Stomach (tissue), 9 donors: ENCODE measurements around the gene PDE4D. TPM values are rescaled to one million over a fixed set of nuclear protein-coding genes. Genes with fewer than 3 reads are reported as not detected.
A peak's percentile ranks its signal among the peaks of the same experiment; 100 is the strongest.

Experiments
- DNase-seq, 2 donors: peaks; one replicate each; pipeline versions ENCODE4 v3.0.0 to v3.0.0-alpha.2; 2013 to 2019
- H3K27ac ChIP-seq, 5 donors: fragments of 200-600 bp in 4 of 5; sonication (generic) in 4 of 5; one replicate each; pipeline ENCODE4 v1.5.1; 2013 to 2019; ENCODE audit warnings: mild to moderate bottlenecking in 1 of 5, moderate library complexity in 1 of 5
- H3K27me3 ChIP-seq, 3 donors: fragments of 200-600 bp; sonication (generic); one replicate each; pipeline ENCODE4 v1.5.1; 2017 to 2019; ENCODE audit warnings: mixed run types in 1 of 3
- H3K36me3 ChIP-seq, 4 donors: fragments of 200-600 bp; sonication (generic); 1 replicate in 3 of 4; 2 replicates in 1 of 4; pipeline ENCODE4 v1.5.1; 2016 to 2019
- H3K4me1 ChIP-seq, 4 donors: fragments of 200-600 bp; sonication (generic); one replicate each; pipeline ENCODE4 v1.5.1; 2016 to 2019
- H3K4me3 ChIP-seq, 4 donors: fragments of 200-600 bp; sonication (generic) in 3 of 4; one replicate each; pipeline ENCODE4 v1.5.1; 2016 to 2019; ENCODE audit warnings: mild to moderate bottlenecking in 1 of 4
- H3K9me3 ChIP-seq, 4 donors: fragments of 200-600 bp; sonication (generic); one replicate each; pipeline ENCODE4 v1.5.1; 2016 to 2019
- EP300 ChIP-seq: sonication (generic); formaldehyde crosslinking; IDR thresholded peaks from one replicate; pipeline ENCODE4 v1.6.1; 2017; ENCODE audit warnings: antibody characterized with exemption
- POLR2A ChIP-seq, 4 donors: fragments of 450-650 bp; IDR thresholded peaks; one replicate each; pipeline ENCODE4 v1.6.1; 2016; ENCODE audit warnings: antibody characterized with exemption in 4 of 4, control low read depth in 2 of 4, mild to moderate bottlenecking in 1 of 4, moderate library complexity in 1 of 4
- POLR2AphosphoS5 ChIP-seq, 3 donors: sonication (generic); formaldehyde crosslinking; IDR thresholded peaks; one replicate each; pipeline ENCODE4 v1.6.1; 2016; ENCODE audit warnings: antibody characterized with exemption in 3 of 3
- WGBS, 5 donors: extraction: QIAGEN DNeasy Blood & Tissue Kit in 3 of 5; methylation state at CpG; one replicate each; pipeline versions ENCODE4 v1.1.5 to v1.1.7; 2013 to 2018; 5-methylcytosine and 5-hydroxymethylcytosine counted together
- intact Hi-C: fragments of 100-400 bp; cut with DNase I; formaldehyde crosslinking; loops from one replicate; pipeline ENCODE4 v1.15.1; 2023; ENCODE audit warnings: low total_unique reads
- polyA plus RNA-seq, 3 donors: library from polyadenylated mRNA; stranded (reverse); fragments of 200-250 nt; gene quantifications; one replicate each; pipeline ENCODE4 v1.2.3, GENCODE V29; 2013
- total RNA-seq, 5 donors: library from RNA; depleted of rRNA; stranded (reverse); fragments of >200 nt; gene quantifications; one replicate each; pipeline versions ENCODE4 v1.1.0 to v1.2.3, GENCODE V29; 2014 to 2016
- TF ChIP-seq, protein P1 (sequence below), 7 experiments: fragments of 450-650 bp in 4 of 7; fragments of 200-600 bp in 3 of 7; sonication (generic) in 3 of 7; IDR thresholded peaks; one replicate each; pipeline ENCODE4 v1.5.1; 2016 to 2019; ENCODE audit warnings: antibody characterized with exemption in 7 of 7, control low read depth in 2 of 7, mild to moderate bottlenecking in 1 of 7
- donor health status: healthy with polysubstance abuse.
- donor health status: Bipolar disorder and iron deficiency.
- donor health status: healthy.

The PDE4D gene
- total and polyA plus RNA-seq, 8 donors: 3.1 to 147 (median 97.3) TPM

DNA sequence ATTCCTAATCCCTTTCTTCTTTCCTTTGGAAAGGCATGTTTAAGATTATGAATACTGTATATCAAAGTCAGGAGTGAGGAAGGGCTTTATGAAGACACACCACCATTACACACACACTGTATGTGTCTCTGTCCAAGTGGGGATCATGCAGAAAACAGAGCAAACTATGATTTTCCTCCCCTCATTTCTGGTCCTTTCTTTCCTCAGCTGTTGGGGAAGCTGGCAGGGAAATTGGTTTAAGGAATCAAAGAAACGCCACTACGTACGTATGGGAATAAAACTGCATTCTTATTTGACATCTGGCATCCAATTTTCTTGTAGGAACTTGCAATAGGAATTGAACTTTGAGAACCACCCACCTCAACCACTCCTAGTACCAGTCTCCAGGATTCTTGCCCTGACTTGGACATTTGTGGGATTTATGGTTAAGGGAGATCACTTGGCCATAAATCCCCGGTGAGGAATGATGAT is 125.8 kb downstream of the PDE4D start:
- H3K27ac ChIP-seq: peak overlapping the region; percentile 83 to 88 (median 85)
- H3K9me3 ChIP-seq: no peaks in the 10 kb centered on the region
- H3K27me3 ChIP-seq: no peaks in the 10 kb centered on the region
- H3K4me1 ChIP-seq: peaks cover 7 to 55% (median 25%) of the 10 kb centered on the region in 4 donors
- DNase-seq: no peak
- WGBS, 5 donors: 9 to 30% (median 20%) methylated on average over 4 of the region's 4 CpGs
- peak overlapping the region; percentile 56 to 64 (median 62) for H3K4me3 ChIP-seq
- TF ChIP-seq POLR2A (IDR thresholded peaks at IDR 0.05) (no peak), EP300 (no peak), POLR2AphosphoS5 (IDR thresholded peaks at IDR 0.05) (no peak)
- TF ChIP-seq, protein P1, sequence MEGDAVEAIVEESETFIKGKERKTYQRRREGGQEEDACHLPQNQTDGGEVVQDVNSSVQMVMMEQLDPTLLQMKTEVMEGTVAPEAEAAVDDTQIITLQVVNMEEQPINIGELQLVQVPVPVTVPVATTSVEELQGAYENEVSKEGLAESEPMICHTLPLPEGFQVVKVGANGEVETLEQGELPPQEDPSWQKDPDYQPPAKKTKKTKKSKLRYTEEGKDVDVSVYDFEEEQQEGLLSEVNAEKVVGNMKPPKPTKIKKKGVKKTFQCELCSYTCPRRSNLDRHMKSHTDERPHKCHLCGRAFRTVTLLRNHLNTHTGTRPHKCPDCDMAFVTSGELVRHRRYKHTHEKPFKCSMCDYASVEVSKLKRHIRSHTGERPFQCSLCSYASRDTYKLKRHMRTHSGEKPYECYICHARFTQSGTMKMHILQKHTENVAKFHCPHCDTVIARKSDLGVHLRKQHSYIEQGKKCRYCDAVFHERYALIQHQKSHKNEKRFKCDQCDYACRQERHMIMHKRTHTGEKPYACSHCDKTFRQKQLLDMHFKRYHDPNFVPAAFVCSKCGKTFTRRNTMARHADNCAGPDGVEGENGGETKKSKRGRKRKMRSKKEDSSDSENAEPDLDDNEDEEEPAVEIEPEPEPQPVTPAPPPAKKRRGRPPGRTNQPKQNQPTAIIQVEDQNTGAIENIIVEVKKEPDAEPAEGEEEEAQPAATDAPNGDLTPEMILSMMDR (IDR thresholded peaks at IDR 0.05): no peak
- intact Hi-C loops: no loop called here
- H3K36me3 ChIP-seq: no peaks in the 10 kb centered on the region

DNA sequence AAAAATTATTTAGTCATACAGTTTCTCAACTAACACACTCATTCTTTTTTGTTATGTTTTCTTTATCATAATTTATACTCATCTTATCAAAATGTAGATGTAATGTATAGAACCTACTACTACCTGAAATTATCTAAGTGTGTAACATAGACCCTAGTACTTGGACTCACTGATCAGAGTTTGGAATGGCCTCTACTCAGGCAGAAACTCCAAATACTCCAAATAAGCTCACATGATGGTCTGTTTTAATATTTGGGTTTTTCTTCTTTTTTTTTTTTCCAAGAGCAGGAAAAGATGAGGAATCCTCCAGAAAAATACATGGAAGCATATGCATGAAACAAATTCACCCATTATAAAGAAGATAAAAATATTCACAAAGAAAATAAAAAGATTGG is 126.3 kb downstream of the PDE4D start:
- Histone ChIP-seq H3K4me3 (peak overlapping the region; percentile 56 to 64 (median 62)), H3K27me3 (no peaks in the 10 kb centered on the region), H3K9me3 (no peaks in the 10 kb centered on the region), H3K27ac (peak overlapping the region in 4 of 5 donors; percentile 83 to 88 (median 86)), H3K36me3 (no peaks in the 10 kb centered on the region), H3K4me1 (peaks cover 7 to 55% (median 24%) of the 10 kb centered on the region in 4 donors)
- no peak for DNase-seq
- intact Hi-C loops: no loop called here
- TF ChIP-seq POLR2AphosphoS5 (IDR thresholded peaks at IDR 0.05) (no peak), EP300 (no peak), POLR2A (IDR thresholded peaks at IDR 0.05) (no peak)
- TF ChIP-seq, protein P1 (IDR thresholded peaks at IDR 0.05): no peak

DNA sequence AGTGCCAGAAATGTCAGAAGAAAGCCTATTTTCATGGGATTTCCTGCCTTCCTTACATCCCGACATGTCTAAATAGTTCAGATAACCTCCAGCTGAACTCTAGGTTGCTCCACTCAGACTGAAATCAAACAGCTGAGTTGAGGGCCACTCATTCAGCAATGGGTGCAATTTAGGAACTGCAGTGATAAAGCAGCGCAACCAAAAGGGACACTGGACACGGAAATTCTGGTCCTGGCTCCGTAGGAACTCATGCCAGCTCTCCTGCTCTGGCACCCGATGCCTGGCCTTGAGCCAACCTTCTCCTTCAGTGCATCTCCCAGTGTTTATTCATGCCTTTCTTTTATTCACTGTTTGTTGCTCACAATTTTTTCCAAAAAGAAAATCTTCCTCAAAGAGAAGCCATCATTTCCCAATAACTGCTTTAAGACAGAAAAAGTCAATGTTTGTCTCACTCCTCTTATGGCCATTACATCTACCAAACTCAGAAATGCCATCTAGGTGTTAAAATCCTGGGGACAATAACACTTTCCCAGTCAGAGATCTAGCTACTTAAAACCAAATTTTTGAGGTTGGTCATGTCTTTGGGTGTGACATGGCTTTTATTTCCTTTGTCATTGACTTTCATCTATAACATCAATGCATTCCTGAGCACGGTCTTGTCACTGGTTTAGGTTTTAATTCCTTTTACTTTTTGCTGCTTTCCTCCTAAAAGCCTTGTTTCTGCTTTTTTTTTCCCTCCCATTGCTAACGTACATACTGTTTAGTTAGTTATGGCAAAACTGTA is 126.9 kb downstream of the PDE4D start:
- DNase-seq: peak; percentile 54 to 79
- H3K36me3 ChIP-seq: no peaks in the 10 kb centered on the region
- H3K4me1 ChIP-seq: peaks cover 7 to 55% (median 25%) of the 10 kb centered on the region in 4 donors
- TF ChIP-seq EP300: no peak
- TF ChIP-seq, protein P1 (IDR thresholded peaks at IDR 0.05): no peak
- TF ChIP-seq POLR2AphosphoS5 (IDR thresholded peaks at IDR 0.05): no peak
- TF ChIP-seq POLR2A (IDR thresholded peaks at IDR 0.05): no peak
- intact Hi-C loops: no loop called here
- H3K27me3 ChIP-seq: no peaks in the 10 kb centered on the region
- 25 to 34% (median 29%) methylated on average over 7 of the region's 7 CpGs for WGBS, 5 donors
- no peaks in the 10 kb centered on the region for H3K9me3 ChIP-seq
- peak overlapping the region; percentile 50 to 88 (median 85) for H3K27ac ChIP-seq
- peak overlapping the region; percentile 56 to 64 (median 62) for H3K4me3 ChIP-seq

DNA sequence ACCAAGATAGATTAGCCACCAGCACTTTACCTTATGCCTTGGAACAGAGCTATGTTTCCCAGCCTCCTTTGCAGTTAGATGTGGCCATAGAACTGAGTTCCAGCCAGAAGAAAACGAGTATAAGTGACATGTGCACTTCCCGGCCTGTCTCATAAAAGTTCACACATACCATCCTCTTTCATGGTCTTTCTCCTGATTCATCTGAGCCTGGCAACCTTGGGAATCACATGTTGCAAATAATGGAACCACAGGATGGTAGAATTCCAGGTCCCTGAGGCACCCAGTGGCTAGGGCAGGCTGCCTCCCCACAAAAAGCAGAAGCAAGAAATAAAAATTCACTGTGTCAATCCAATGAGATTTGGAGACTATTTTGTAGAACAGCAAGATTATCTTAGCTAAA is 128.1 kb downstream of the PDE4D start:
- intact Hi-C loops: no loop called here
- no peak for DNase-seq
- Histone ChIP-seq H3K4me1 (peaks cover 7 to 63% (median 31%) of the 10 kb centered on the region in 4 donors), H3K4me3 (no peak overlapping the region), H3K27ac (peak overlapping the region in 1 of 5 donors; percentile 85), H3K27me3 (no peaks in the 10 kb centered on the region), H3K36me3 (no peaks in the 10 kb centered on the region), H3K9me3 (no peaks in the 10 kb centered on the region)
- WGBS, 5 donors: 66 to 91% (median 84%) methylated on average over 2 of the region's 2 CpGs
- no peak for TF ChIP-seq POLR2AphosphoS5 (IDR thresholded peaks at IDR 0.05)
- TF ChIP-seq, protein P1 (IDR thresholded peaks at IDR 0.05): no peak
- no peak for TF ChIP-seq POLR2A (IDR thresholded peaks at IDR 0.05)
- TF ChIP-seq EP300: no peak
